AG09309 (cell line): ENCODE data around the gene NEGR1.

Experiments used
- DNase-seq: peaks from one replicate; pipeline ENCODE4 v3.0.0-alpha.2; 2010; ENCODE audit warnings: low read depth
- H3K4me3 ChIP-seq: 2 replicates; pipeline ENCODE4 v1.5.1; 2011; ENCODE audit warnings: mild to moderate bottlenecking, low read depth, low read length, moderate library complexity; ENCODE audit not compliant: control insufficient read depth
- TF ChIP-seq, protein P1 (sequence below): IDR thresholded peaks from 2 replicates; pipeline ENCODE4 v1.5.1; 2011; ENCODE audit warnings: mild to moderate bottlenecking, low read depth, low read length, inconsistent platforms; ENCODE audit not compliant: insufficient read depth, control insufficient read depth; ENCODE audit errors: missing control alignments

NEGR1 gene

DNA sequence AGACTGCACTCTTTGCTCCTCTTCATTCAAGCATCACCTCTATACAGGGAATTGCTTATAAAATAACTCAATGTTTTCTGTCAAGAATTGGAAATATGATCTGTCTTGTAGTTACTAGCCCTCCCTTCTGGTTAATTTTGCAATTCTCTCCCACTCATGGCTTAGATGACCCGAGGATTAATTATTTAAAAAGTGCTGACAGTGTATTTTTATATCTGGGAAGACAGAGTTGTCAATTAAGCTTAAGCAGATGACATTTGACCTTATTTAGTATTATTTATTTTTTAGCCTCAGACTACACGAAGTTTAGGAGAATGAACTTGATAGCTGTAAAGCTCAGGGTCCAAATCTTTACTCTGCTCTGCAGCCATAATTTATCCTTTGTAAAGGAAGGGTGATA is 538.5 kb downstream of the NEGR1 start:
- no peak overlapping the region for H3K4me3 ChIP-seq
- no peak for DNase-seq
- TF ChIP-seq, protein P1, sequence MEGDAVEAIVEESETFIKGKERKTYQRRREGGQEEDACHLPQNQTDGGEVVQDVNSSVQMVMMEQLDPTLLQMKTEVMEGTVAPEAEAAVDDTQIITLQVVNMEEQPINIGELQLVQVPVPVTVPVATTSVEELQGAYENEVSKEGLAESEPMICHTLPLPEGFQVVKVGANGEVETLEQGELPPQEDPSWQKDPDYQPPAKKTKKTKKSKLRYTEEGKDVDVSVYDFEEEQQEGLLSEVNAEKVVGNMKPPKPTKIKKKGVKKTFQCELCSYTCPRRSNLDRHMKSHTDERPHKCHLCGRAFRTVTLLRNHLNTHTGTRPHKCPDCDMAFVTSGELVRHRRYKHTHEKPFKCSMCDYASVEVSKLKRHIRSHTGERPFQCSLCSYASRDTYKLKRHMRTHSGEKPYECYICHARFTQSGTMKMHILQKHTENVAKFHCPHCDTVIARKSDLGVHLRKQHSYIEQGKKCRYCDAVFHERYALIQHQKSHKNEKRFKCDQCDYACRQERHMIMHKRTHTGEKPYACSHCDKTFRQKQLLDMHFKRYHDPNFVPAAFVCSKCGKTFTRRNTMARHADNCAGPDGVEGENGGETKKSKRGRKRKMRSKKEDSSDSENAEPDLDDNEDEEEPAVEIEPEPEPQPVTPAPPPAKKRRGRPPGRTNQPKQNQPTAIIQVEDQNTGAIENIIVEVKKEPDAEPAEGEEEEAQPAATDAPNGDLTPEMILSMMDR, result no peak

DNA sequence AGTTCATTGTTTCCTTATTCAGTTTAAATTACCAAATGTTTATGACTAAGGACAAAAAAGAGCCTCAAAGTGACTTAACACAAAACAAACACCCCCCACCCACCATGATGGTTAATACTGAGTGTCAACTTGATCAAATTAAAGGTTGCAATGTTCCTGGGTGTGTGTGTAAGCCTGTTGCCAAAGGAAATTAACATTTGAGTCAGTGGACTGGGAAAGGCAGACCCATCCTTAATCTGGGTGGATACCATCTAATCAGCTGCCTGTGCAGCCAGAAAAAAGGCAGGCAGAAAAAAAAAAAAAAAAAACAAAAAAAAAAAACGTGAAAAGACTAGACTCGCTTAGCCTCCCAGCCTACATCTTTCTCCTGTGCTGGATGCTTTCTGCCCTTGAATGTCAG is 543.4 kb downstream of the NEGR1 start:
- H3K4me3 ChIP-seq, result no peak overlapping the region
- DNase-seq, result no peak
- TF ChIP-seq, protein P1, result no peak

DNA sequence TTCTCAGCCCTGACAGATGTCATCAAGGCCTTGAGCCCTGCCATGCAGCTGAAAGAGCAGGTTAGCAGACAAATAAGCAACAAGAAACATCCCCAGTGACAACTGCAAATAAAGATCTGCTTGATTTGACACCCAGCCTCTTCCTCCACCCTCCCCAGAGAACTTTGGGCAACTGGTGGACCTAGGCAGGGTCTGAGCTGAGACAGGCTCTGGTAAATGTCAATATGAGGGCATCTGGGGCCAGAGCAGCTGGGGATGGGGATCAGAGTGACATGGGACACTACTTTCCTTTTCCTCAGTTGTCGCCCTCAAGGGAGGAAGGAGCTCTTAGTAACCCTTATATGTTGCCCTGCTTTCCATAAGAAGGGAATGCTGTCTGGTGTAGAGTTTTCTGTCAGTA is 544.1 kb downstream of the NEGR1 start:
- TF ChIP-seq, protein P1, result no peak
- DNase-seq, result no peak
- no peak overlapping the region for H3K4me3 ChIP-seq

DNA sequence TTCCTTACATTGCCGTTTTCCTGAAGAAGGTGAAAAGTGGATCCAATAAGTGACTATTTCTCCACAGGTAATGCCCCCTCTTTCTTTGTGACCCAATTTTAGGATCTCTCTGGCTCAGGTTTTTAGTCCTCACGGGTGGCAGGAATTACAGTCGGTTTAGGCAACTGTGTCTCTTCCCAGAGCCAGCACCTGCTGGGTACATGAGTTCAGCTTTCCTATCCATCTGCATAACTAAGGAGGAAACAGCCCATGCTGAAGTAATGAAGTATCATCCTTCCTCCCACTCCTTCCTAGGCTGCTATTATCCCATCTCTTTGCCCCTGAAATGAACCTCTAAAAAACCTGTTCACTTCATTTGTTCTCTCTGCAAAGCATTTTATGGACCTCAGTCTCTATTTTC is 544.6 kb downstream of the NEGR1 start:
- no peak for DNase-seq
- TF ChIP-seq, protein P1, result no peak
- H3K4me3 ChIP-seq, result no peak overlapping the region

DNA sequence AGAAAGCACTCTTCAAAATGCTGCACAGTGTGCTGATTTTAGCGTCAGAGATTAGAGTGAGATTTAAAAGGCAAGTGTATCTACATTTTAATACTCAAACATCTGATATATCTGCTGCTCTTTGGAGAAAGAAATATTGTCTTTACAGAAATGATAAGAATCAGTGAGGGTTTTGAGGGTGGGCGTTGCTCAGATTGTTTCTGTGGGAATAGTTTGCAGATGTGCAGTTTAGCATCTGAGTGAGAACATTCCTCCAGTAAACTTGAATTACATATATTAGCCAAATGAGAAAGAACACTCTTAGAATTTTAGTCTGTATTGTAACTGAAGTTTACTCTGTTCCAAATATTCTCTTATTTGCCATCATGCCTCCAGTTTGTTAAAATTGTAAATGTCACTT is 549.2 kb downstream of the NEGR1 start:
- no peak for DNase-seq
- H3K4me3 ChIP-seq, result no peak overlapping the region
- TF ChIP-seq, protein P1, result no peak

DNA sequence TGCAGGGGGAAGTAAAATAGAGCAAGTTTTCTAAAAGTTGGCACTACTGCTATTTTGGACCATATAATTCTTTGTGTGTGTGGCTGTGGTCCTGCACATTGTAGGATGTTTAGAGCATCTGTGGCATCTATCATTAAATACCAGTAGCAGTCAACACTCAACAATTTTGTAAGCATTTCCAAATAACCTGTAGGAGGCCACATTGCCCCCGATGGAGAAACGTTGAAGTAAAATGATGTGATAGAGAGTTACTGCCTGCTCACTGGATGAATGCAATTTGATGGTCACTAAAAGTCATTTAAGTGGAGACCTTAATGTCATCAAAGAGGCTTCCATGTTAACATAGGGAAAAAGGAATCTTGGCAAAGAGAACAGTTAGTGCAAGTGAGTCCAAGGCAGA is 560.8 kb downstream of the NEGR1 start:
- no peak for DNase-seq
- TF ChIP-seq, protein P1, result no peak
- no peak overlapping the region for H3K4me3 ChIP-seq

DNA sequence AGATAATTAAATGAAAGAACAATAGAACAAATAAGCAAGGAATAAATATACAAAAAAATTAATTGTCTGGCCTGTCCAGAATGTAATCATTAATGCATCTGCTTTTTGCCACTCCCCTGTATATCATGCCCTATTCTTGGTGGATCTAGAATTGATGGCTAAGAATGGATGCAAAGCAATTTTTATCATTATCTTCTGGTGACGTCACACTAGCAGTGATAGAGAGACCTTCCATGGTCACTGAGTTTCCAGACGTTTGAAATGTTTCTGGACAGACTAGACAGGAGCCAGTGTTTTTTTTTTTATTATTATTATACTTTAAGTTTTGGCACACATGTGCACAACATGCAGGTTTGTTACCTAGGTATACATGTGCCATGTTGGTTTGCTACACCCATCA is 563.0 kb downstream of the NEGR1 start:
- TF ChIP-seq, protein P1, result no peak
- no peak for DNase-seq
- H3K4me3 ChIP-seq, result no peak overlapping the region
